HCEC 1CT (cell line): ENCODE results near the gene LGALS3.

Experiments used
- DNase-seq: peaks from one replicate; pipeline ENCODE4 v3.0.0-alpha.2; 2017

Gene LGALS3

GRCh38 chr14:55115460-55115859, 13.6 kb upstream of the LGALS3 start:
- DNase-seq, result no peak

DNA sequence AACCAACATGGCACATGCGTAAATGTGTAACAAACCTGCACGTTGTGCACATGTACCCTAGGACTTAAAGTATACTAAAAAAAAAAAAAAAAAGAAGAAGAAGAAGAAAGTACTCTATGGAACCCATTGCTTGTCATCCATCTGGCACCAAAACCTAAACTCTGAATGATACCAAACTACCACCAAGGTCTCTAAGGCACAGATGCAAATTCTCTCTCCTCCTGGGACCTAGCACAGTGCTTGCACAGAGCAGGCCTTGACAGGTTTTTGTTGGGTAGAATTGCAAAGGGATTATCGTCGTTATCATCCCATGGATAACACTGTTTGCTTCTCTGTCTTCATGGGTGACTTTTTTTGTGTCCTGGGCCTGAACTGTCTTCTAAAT, 13.2 kb upstream of the LGALS3 start:
- DNase-seq, result no peak

DNA sequence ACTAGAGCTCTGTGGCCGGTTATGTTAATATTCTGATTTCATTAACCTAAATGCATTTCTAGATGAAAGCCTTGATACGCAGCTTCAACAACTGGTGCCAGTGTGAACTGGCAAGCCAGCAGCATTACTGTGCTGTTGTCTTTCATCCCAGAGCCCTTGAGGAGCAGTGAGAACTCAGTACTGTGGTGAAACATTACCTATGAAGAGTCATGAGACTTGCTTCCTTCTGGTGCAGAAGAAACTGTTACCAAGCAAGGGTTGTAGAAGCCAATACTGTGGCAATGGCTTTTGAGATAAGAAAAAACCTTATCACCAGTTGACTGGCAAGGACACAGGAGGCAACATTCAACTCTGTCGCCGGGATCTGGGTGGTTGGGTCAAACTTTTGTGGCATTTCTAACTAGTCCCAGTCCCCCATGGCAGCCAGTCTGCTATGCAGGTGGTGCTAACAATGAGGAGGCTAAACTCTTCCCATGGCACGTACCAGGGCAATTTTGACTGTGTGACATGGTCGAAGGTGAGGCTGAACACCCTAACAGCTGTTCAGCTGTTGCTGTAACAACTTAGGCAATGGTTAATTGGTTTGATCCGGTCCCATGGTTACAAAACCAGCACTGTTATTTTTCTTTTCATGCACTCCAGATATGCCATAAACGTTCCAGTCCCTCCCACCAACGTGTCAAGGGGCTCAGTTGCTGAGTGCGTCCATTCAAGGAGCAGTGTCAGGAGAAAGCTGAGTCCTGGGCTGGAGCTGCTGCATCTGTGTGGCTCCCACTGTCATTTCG, 12.6 kb upstream of the LGALS3 start:
- DNase-seq, result no peak

DNA sequence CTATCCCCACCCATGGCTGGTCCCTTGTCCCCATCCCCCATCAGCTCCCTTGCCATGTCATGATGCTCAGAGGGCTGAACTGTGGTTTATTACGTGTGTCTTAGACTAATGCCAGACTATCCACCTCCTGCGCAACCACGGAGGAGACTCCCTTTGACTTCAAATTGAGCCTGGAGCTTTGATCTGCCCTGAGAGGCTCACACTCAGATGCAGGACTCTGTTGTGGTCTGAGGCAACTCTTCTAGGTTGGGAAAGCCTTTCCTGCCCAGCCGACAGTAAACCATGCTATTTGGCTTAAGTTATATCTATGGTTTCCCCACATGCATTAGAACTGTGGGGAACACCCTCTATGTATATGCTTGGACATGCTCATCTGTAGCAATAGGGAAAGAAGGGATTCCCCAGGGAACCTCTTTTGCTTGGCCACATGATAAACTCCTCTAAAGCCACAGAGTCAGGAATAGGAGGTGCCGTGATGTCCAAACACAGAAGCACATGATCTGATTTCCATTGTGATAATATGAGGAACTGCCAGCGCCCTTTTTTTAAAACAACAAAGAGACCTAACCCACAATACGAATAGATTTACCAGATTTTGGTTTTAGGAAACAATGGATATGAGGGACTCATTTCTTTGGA, 11.1 kb upstream of the LGALS3 start:
- no peak for DNase-seq

GRCh38 chr14:55118761-55119160, 10.3 kb upstream of the LGALS3 start:
- DNase-seq, result no peak

GRCh38 chr14:55120571-55121495, 8.2 kb upstream of the LGALS3 start:
- DNase-seq, result no peak

DNA sequence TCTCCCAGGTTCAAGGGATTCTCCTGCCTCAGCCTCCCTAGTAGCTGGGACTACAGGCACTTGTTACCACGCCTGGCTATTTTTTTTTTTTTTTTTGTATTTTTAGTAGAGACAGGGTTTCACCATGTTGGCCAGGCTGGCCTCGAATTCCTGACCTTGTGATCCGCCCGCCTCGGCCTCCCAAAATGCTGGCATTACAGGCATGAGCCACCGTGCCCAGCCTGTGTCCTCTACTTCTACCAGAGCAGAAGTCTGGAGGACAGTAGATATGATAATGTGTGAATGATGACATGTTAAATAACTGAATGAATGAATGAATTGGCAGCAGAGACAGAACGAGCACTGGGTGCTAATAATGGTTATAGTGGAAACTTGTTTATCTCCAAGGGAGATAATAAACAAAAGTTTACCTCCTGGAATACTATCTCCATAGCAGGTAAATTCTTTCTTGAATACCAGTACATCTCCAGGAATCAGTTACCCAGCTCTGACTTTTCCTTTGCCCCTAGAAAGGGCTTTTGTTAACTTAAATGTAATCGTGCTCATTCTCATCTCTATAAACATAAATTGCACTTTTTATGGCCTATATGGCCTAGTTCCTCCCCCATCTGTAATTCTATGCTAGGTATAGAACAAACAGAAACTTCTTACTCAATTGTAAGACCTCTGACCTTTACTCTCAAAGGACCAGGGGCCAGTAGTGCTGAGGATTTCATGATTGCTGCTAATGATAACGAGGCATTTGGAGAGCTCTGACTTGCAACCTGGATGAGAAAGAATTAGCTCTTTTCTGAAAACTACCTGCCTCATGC, 7.2 kb upstream of the LGALS3 start:
- DNase-seq, result no peak

GRCh38 chr14:55122440-55122986, 6.5 kb upstream of the LGALS3 start:
- DNase-seq, result no peak

DNA sequence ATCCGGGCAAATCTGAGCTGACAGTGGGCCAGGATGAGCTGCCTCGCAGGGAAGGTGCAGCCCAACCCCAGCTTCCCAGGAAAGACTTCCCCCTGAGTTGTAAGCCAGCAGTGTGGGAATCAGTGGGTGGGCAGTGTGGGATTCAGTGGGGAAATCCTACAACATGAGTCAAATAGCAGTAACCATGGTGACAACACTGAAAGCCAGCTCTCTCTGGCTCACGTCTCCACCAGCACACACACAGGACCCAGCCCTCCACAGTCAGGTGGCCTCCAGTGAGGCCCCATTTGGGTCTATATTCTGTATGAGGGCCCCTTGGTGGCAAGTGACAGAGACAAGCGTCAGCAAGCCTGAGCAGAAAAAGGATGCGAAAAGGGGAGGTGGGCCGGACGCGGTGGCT, 6.0 kb upstream of the LGALS3 start:
- DNase-seq, result peak; percentile 76

GRCh38 chr14:55123852-55124639, 5.0 kb upstream of the LGALS3 start:
- no peak for DNase-seq

DNA sequence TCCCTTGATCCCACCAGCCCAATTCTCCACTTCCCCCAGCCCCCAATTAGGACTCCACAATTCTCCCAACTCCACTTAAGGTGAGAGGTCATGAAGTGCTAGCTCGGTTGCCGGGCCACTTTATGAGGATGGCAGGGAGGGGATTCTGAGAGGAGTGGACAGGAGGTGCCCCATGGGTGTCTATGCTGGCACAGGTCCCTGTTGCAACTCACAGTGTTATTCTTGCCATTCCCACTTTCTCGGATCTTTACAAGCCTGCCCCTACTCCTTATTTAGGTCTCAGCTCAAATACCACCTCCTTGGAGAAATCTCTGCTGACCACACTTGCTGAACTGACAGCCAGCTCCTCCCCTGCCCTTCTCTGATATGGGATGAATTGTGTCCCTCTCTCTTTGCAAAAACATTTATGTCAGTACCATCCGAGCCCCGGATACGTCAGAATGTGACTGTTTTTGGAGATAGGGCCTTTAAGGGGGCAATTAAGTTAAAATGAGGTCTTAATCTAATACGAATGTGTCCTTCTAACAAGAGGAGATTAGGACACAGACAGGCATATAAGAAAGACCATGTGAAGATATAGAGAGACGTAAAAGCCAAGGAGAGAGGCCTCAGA, 4.2 kb upstream of the LGALS3 start:
- DNase-seq, result no peak

GRCh38 chr14:55125403-55125802, 3.6 kb upstream of the LGALS3 start:
- DNase-seq, result no peak

GRCh38 chr14:55126034-55126433, 3.0 kb upstream of the LGALS3 start:
- DNase-seq, result no peak

- DNase-seq, result no peak
Measured at GRCh38 chr14:55126932-55127459, 2.1 kb upstream of the LGALS3 start.

DNA sequence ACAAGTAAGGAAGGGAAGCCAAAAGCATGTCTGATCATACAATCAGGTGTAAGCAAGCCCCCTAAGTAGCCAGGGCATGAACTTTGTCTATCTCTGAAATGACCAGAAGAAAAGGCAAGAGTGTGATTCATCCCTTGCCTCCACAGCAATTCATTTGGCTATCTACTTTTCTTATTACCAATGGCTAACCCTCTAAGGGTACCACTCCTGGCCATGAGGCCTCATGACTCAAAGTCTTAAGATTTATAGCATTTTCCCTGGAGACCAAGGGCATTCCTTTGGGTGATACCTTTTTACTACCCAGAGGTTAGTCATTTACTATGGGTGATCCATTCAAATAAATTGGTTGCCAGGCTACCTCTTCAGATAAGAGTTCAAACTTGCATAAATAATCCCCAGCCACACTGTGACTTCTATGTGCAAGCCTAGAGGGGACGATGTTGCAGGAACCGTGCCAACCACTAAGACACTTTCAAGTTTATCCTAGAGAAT, 1.5 kb upstream of the LGALS3 start:
- DNase-seq, result peak; percentile 29

- DNase-seq, result no peak
Measured at GRCh38 chr14:55128386-55129085, 516 bp upstream of the LGALS3 start.

DNA sequence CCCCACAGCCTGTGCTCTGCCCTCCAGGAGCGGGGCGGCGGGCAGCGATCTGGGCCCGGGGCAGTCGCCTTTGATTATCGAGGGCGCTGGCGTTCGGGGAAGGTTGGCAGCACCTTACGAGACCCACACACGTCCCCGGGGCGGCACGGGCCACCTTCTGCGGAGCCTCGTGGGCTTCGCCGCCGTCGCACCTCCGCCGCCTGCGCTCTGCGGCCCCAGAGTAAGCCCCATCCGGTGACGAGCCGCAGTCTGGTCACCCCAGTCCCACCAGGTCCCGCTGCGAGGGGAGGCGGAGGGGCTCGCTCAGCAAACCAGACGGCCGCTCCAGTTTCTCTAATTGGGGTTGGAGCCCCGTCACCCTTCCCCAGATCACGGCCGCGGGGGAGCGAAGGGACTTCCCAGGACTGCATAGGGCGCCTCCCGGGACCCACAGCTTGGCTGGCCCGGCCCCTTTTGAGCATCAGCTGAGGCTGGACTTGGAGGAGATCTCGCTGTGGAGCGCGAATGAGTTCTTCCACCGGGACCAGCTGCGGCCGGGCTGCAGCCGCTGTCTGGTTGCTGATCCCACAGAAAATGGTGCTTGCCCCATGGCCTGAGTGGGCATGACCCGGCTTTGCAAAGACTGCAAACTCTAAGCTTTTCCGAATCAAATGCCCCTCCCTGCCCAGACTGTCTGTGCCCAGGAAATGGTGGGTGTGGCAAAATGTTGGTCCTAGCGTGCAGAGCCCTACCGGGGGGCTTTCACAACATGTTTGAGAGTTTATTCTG, 560 bp downstream of the LGALS3 start:
- peak; percentile 71 for DNase-seq

DNA sequence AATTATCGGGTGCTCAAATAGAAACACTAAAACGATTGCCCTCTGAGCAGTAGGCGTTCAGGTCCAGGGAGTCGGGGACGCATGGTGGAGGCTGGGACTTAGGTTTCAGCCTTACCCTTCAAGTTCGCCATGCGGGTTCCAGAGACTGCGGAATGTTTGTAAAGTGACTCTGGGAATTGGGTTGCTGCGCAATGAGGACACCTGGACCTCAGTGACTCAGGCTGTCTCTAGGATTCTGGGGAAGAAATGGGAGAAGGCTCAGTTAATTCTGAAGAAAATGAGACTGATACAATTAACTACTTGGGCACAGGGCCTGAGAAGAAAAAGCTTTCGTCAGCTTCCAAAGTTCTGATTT, 1.1 kb downstream of the LGALS3 start:
- peak; percentile 60 for DNase-seq
